Epithelial cell of umbilical artery (primary cell): Measurements from ENCODE around the gene APLN. TPM values are rescaled to one million over a fixed set of nuclear protein-coding genes. Genes with fewer than 3 reads are reported as not detected.

Source experiments
- total RNA-seq: library from RNA; depleted of rRNA; stranded (reverse); fragments of >200 nt; gene quantifications from 2 replicates; pipeline ENCODE4 v1.2.3, GENCODE V29; 2014

APLN gene, protein sequence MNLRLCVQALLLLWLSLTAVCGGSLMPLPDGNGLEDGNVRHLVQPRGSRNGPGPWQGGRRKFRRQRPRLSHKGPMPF
- total RNA-seq: 47.1 and 149 TPM in 2 replicates

DNA sequence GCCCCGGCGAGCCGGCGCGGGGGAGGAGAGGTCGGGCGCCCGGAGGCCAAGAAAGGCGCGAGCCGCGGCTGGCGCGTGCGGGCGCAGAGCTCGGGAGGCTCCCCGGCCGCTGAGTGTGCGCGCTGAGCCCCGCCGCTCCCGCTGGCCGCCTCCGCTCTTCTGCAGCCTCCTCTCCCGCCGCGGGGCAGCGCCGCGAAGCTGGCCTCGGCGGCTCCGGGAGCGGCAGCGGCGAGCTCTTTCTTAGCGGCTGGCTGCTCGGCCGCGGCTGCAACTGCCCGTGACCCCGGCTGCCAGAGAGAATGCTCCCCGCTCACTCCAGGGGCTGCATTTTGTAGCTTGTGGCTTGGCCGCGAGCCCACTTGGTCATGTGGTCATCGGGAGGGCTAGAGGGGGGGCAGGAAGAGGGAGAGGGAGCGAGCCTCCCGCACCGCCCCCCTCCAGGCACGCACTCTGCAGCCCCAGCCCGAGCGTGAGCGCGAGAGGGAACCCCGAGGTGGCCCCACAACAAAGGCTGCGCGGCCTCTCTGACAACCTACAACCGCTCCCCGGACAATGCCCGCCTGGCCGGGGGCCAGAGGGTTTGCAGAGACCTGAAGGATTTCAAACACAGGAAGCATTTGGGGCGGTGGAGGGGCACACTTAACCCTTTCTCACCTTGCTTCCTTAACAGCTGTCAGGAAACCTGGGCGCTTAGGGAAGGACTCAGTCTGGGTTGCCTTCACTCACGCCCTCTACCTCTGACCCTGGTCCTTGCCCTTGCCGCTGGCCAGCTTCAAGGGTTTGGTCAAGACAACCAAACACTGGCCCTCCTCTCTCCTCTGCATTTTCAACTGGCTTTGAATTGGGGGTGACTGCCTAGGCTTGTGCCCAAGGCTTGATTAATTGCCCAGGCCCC lies at the start of gene APLN:
TSS of gene APLN (minus strand) at position 305 of the 895 bp plus-strand sequence. CDS start 326 bp downstream, outside the sequence.

Other genes with a start within 250 kb of the APLN start
- gene SMARCA1, start 131.5 kb downstream of the APLN start, total RNA-seq: 26.6 and 31.2 TPM in 2 replicates
- 12.3 and 12.9 TPM in 2 replicates for gene OCRL, start 114.7 kb downstream of the APLN start, total RNA-seq
- gene XPNPEP2, start 84.0 kb upstream of the APLN start, total RNA-seq: not detected in 2 replicates
- not detected in 2 replicates for gene SASH3, start 125.0 kb upstream of the APLN start, total RNA-seq
- gene ZDHHC9, start 188.9 kb upstream of the APLN start, total RNA-seq: 10.7 and 12.6 TPM in 2 replicates